A549 (cell line): Measurements from ENCODE around the gene TPCN1. TPM values are rescaled to one million over a fixed set of nuclear protein-coding genes. Genes with fewer than 3 reads are reported as not detected.
A peak's percentile ranks its signal among the peaks of the same experiment; 100 is the strongest.

Experiments used
- ATAC-seq, 2 experiments: fragments of 200-7000 bp in 1 of 2; fragments of >200 bp in 1 of 2; cut with Nextera tagmentation in 1 of 2; cut with Tn5 transposase in 1 of 2; 3 replicates each; pipeline versions ENCODE4 v1.8.0 to v1.9.1; 2018 to 2020; ENCODE audit warnings: mild to moderate bottlenecking in 1 of 2, moderate library complexity in 1 of 2
- CTCF ChIA-PET: fragments of 300-600 bp; sonication (Branson Sonifier 250); formaldehyde crosslinking; extraction: SDS; loops from one replicate; lab custom pipeline; 2021; ENCODE audit warnings: antibody characterized with exemption, inconsistent platforms; lab: Yijun Ruan, JAX
- POLR2A ChIA-PET: fragments of 350-600 bp; formaldehyde crosslinking; extraction: SDS; loops from one replicate; lab custom pipeline; 2021; ENCODE audit warnings: antibody characterized with exemption, inconsistent platforms; lab: Yijun Ruan, JAX
- DNase-seq, 2 experiments: peaks; one replicate each; pipeline versions ENCODE4 v3.0.0 to v3.0.0-alpha.2; 2011 to 2016; ENCODE audit warnings: low read depth in 1 of 2, low spot score in 1 of 2
- FAIRE-seq: peaks from 2 replicates; lab custom pipeline; 2011; peaks lifted over from hg19 to GRCh38; lab: Jason Lieb, UNC
- H3K27ac ChIP-seq, 2 experiments: fragments of >200 bp; sonication (Bioruptor Twin); formaldehyde crosslinking; 3 replicates each; pipeline ENCODE4 v1.5.1; 2016 to 2017
- H3K4me1 ChIP-seq: fragments of >200 bp; sonication (Bioruptor Twin); formaldehyde crosslinking; 3 replicates; pipeline ENCODE4 v1.6.1; 2016
- H3K4me2 ChIP-seq: fragments of >200 bp; sonication (Bioruptor Twin); formaldehyde crosslinking; 3 replicates; pipeline ENCODE4 v1.6.1; 2016
- H3K4me3 ChIP-seq: fragments of >200 bp; sonication (Bioruptor Twin); formaldehyde crosslinking; 3 replicates; pipeline ENCODE4 v1.5.1; 2016
- H3K9me3 ChIP-seq: fragments of >200 bp; sonication (Bioruptor Twin); formaldehyde crosslinking; 3 replicates; pipeline ENCODE4 v1.6.1; 2016
- BCL3 ChIP-seq: fragments of >200 bp; sonication (Bioruptor Twin); formaldehyde crosslinking; IDR thresholded peaks from 3 replicates; pipeline ENCODE4 v1.6.1; 2016
- CHD4 ChIP-seq: fragments of 200-600 bp; sonication (generic); IDR thresholded peaks from 2 replicates; pipeline ENCODE4 v1.6.1; 2016; ENCODE audit warnings: antibody characterized with exemption, mild to moderate bottlenecking, borderline replicate concordance
- FOSL2 ChIP-seq, 2 experiments: fragments of 450-650 bp in 1 of 2; fragments of >200 bp in 1 of 2; sonication (Bioruptor Twin) in 1 of 2; formaldehyde crosslinking; IDR thresholded peaks; 2 replicates each; pipeline versions ENCODE4 v1.5.0 to v1.6.1; 2016 to 2020; ENCODE audit warnings: mild to moderate bottlenecking in 1 of 2, moderate library complexity in 1 of 2
- NFE2L2 ChIP-seq: fragments of 150-350 bp; conservative IDR thresholded peaks from 2 replicates; pipeline ENCODE4 v1.6.1; 2014; ENCODE audit warnings: low read length
- REST ChIP-seq: fragments of 200-600 bp; sonication (generic); IDR thresholded peaks from 2 replicates; pipeline ENCODE4 v1.6.1; 2016; ENCODE audit warnings: antibody characterized with exemption, mild to moderate bottlenecking, moderate library complexity
- RNF2 ChIP-seq: fragments of 200-600 bp; sonication (generic); IDR thresholded peaks from 2 replicates; pipeline ENCODE4 v1.6.1; 2016; ENCODE audit warnings: low read depth, mild to moderate bottlenecking, antibody characterized with exemption, moderate library complexity, borderline replicate concordance
- SREBF2 ChIP-seq: fragments of 450-650 bp; IDR thresholded peaks from 2 replicates; pipeline ENCODE4 v1.6.1; 2014; ENCODE audit warnings: mild to moderate bottlenecking, moderate library complexity
- WGBS: methylation state at CpG from one replicate; pipeline ENCODE4 v1.1.6; 2017; ENCODE audit errors: missing lambda C conversion rate; 5-methylcytosine and 5-hydroxymethylcytosine counted together
- polyA plus RNA-seq, 4 experiments: library from polyadenylated mRNA; depleted of rRNA in 3 of 4; stranded (reverse); fragments of >200 nt; fragmentation: RNase III in 1 of 4; extraction: RNeasy Plus Mini Kit Qiagen cat#74134 plus additional on column Dnase treatment in 1 of 4; gene quantifications; 2 replicates in 3 of 4; 3 replicates in 1 of 4; pipeline ENCODE4 v1.2.3, GENCODE V29; 2011 to 2017

Gene TPCN1
- polyA plus RNA-seq, 2 of the 4 experiments (the other 2 are of a cell fraction): 21.9 to 24.1 TPM

GRCh38 chr12:113230315-113231234 lies 9.3 kb downstream of the TPCN1 start (continued):
- TF ChIP-seq REST (no peak), NFE2L2 (no peak), CHD4 (no peak)

GRCh38 chr12:113231235-113232088 lies 10.2 kb downstream of the TPCN1 start:
- no peak overlapping the region for H3K4me3 ChIP-seq
- FAIRE-seq: no peak
- peak in 1 of 2 experiments; percentile 29; a peak in 2 of 6 replicates for ATAC-seq
- H3K9me3 ChIP-seq: no peaks in the 10 kb centered on the region
- POLR2A ChIA-PET: interaction anchor here (0.5 to 1.9 kb wide), 3 partner anchors 10 to 104 kb away, joined by 3 to 4 read pairs (median 4); partner anchors contain the start of genes DDX54, RITA1, SLC8B1 and TPCN1
- 86% methylated on average over 8 of the region's 8 CpGs for WGBS
- CTCF ChIA-PET: interaction anchor here (0.6 to 1.2 kb wide), 3 partner anchors 9 to 214 kb away, joined by 3 to 4 read pairs (median 3); no protein-coding TSS in a partner anchor
- H3K27ac ChIP-seq: peak overlapping the region in 1 of 2 experiments; percentile 17; a peak in 3 of 6 replicates
- peaks cover 16% of the 10 kb centered on the region; the same call in 2 of the 3 replicates for H3K4me1 ChIP-seq
- no peak overlapping the region for H3K4me2 ChIP-seq
- TF ChIP-seq RNF2: no peak
- TF ChIP-seq FOSL2 (IDR thresholded peaks at IDR 0.05): no peak
- peak; percentile 22; the same call in 1 of the 2 replicates for TF ChIP-seq FOSL2 (CRISPR knock-in tag; IDR thresholded peaks at IDR 0.05)
- TF ChIP-seq, all 56 proteins: peak for 1
- peak in 1 of 2 experiments; percentile 36 for DNase-seq

- peak overlapping the region in 1 of 2 experiments; percentile 17; a peak in 2 of 6 replicates for H3K27ac ChIP-seq
- no peak for DNase-seq
- peaks cover 17% of the 10 kb centered on the region; the same call in 2 of the 3 replicates for H3K4me1 ChIP-seq
- no peak; a peak in 1 of 6 replicates for ATAC-seq
- WGBS: 95% methylated on average over 17 of the region's 18 CpGs
- no peaks in the 10 kb centered on the region for H3K9me3 ChIP-seq
- no peak overlapping the region for H3K4me2 ChIP-seq
- no peak for FAIRE-seq
- no peak for TF ChIP-seq FOSL2 (IDR thresholded peaks at IDR 0.05)
- TF ChIP-seq FOSL2 (CRISPR knock-in tag; IDR thresholded peaks at IDR 0.05): no peak
- no peak for TF ChIP-seq BCL3
- no peak for TF ChIP-seq RNF2
- no peak for TF ChIP-seq SREBF2
- TF ChIP-seq, all 56 proteins: peak for 0
- H3K4me3 ChIP-seq: no peak overlapping the region
- POLR2A ChIA-PET: interaction anchor here (1.0 kb wide), 1 partner anchor 103 kb away, joined by 4 read pairs; the partner anchor contains the start of gene SLC8B1
- CTCF ChIA-PET: interaction anchor here (0.6 kb wide), 1 partner anchor 35 kb away, joined by 4 read pairs; no protein-coding TSS in a partner anchor
Observed at GRCh38 chr12:113232089-113232839, 11.0 kb downstream of the TPCN1 start.
